ENCODE data around the gene ABHD17B.

ABHD17B gene

GRCh38 chr9:71891557-71892189 lies 19.3 kb downstream of the ABHD17B start:
- no peak overlapping the region for H3K4me3 ChIP-seq (ENCODE audit: low read depth, low read length)
- DNase-seq (ENCODE audit: low read depth), result no peak
- TF ChIP-seq CTCF (IDR thresholded peaks at IDR 0.05; ENCODE audit: insufficient read depth, low read depth, low read length, missing control alignments), result no peak

- DNase-seq (ENCODE audit: low read depth), result no peak
- TF ChIP-seq CTCF (IDR thresholded peaks at IDR 0.05; ENCODE audit: insufficient read depth, low read depth, low read length, missing control alignments), result no peak
- H3K4me3 ChIP-seq (ENCODE audit: low read depth, low read length), result no peak overlapping the region
Observed at GRCh38 chr9:71890042-71890679, 20.8 kb downstream of the ABHD17B start.

- no peak for DNase-seq (ENCODE audit: low read depth)
- no peak overlapping the region for H3K4me3 ChIP-seq (ENCODE audit: low read depth, low read length)
- no peak for TF ChIP-seq CTCF (IDR thresholded peaks at IDR 0.05; ENCODE audit: insufficient read depth, low read depth, low read length, missing control alignments)
Observed at GRCh38 chr9:71887362-71887761, 23.6 kb downstream of the ABHD17B start.

GRCh38 chr9:71886541-71886940 lies 24.5 kb downstream of the ABHD17B start:
- no peak overlapping the region for H3K4me3 ChIP-seq (ENCODE audit: low read depth, low read length)
- TF ChIP-seq CTCF (IDR thresholded peaks at IDR 0.05; ENCODE audit: insufficient read depth, low read depth, low read length, missing control alignments), result no peak
- DNase-seq (ENCODE audit: low read depth), result no peak

- no peak for DNase-seq (ENCODE audit: low read depth)
- H3K4me3 ChIP-seq (ENCODE audit: low read depth, low read length), result no peak overlapping the region
- no peak for TF ChIP-seq CTCF (IDR thresholded peaks at IDR 0.05; ENCODE audit: insufficient read depth, low read depth, low read length, missing control alignments)
Observed at GRCh38 chr9:71886015-71886414, 25.0 kb downstream of the ABHD17B start.

- H3K4me3 ChIP-seq (ENCODE audit: low read depth, low read length), result no peak overlapping the region
- DNase-seq (ENCODE audit: low read depth), result no peak
- TF ChIP-seq CTCF (IDR thresholded peaks at IDR 0.05; ENCODE audit: insufficient read depth, low read depth, low read length, missing control alignments), result no peak
Observed at GRCh38 chr9:71885467-71885866, 25.5 kb downstream of the ABHD17B start.

GRCh38 chr9:71884005-71884404 lies 27.0 kb downstream of the ABHD17B start:
- no peak overlapping the region for H3K4me3 ChIP-seq (ENCODE audit: low read depth, low read length)
- no peak for TF ChIP-seq CTCF (IDR thresholded peaks at IDR 0.05; ENCODE audit: insufficient read depth, low read depth, low read length, missing control alignments)
- DNase-seq (ENCODE audit: low read depth), result no peak

All from GM12865 (cell line).